Karpas-422 (cell line): ENCODE results near the gene KIF2C. TPM values are rescaled to one million over a fixed set of nuclear protein-coding genes. Genes with fewer than 3 reads are reported as not detected.

Experiments
- DNase-seq: peaks from one replicate; pipeline ENCODE4 v3.0.0-alpha.2; 2015
- H2AFZ ChIP-seq: fragments of 200-600 bp; sonication (generic); 2 replicates; pipeline ENCODE4 v1.6.1; 2014; ENCODE audit warnings: antibody characterized with exemption, low read length, mixed read lengths
- H3K27ac ChIP-seq: fragments of 200-600 bp; sonication (generic); 2 replicates; pipeline ENCODE4 v1.5.1; 2014; ENCODE audit warnings: mild to moderate bottlenecking, low read length, moderate library complexity
- H3K27me3 ChIP-seq: fragments of 200-600 bp; sonication (generic); 2 replicates; pipeline ENCODE4 v1.6.1; 2014; ENCODE audit warnings: low read length, mixed read lengths
- H3K36me3 ChIP-seq: fragments of 200-600 bp; sonication (generic); 2 replicates; pipeline ENCODE4 v1.6.1; 2014; ENCODE audit warnings: low read length, mixed read lengths; ENCODE audit not compliant: insufficient read depth
- H3K4me1 ChIP-seq: fragments of 200-600 bp; sonication (generic); 2 replicates; pipeline ENCODE4 v1.6.1; 2014; ENCODE audit warnings: mild to moderate bottlenecking, low read length, mixed read lengths
- H3K4me2 ChIP-seq: fragments of 200-600 bp; sonication (generic); 2 replicates; pipeline ENCODE4 v1.6.1; 2014; ENCODE audit warnings: low read length, low read depth, mild to moderate bottlenecking; ENCODE audit not compliant: poor library complexity, severe bottlenecking
- H3K4me3 ChIP-seq: fragments of 200-600 bp; sonication (generic); 2 replicates; pipeline ENCODE4 v1.5.1; 2014; ENCODE audit warnings: mild to moderate bottlenecking, antibody characterized with exemption, low read length, mixed read lengths
- H3K79me2 ChIP-seq: fragments of 200-600 bp; sonication (generic); 2 replicates; pipeline ENCODE4 v1.6.1; 2014; ENCODE audit warnings: mild to moderate bottlenecking, low read length, mixed read lengths
- H3K9ac ChIP-seq: fragments of 200-600 bp; sonication (generic); 2 replicates; pipeline ENCODE4 v1.6.0; 2014; ENCODE audit warnings: low read length
- H3K9me2 ChIP-seq: fragments of 200-600 bp; sonication (generic), shearing (Covaris generic); replicated peaks from 2 replicates; pipeline ENCODE4 v1.6.0; 2014; ENCODE audit warnings: mild to moderate bottlenecking, low read length, moderate library complexity; ENCODE audit not compliant: insufficient read depth
- H3K9me3 ChIP-seq: fragments of 300-700, 200-600 bp; sonication (generic); 2 replicates; pipeline ENCODE4 v1.6.1; 2014; ENCODE audit warnings: low read length, mixed read lengths
- H4K20me1 ChIP-seq: fragments of 200-600 bp; sonication (generic); 2 replicates; pipeline ENCODE4 v1.6.1; 2014; ENCODE audit warnings: mild to moderate bottlenecking, antibody characterized with exemption, low read length, low read depth; ENCODE audit not compliant: insufficient read depth
- total RNA-seq: library from RNA; depleted of rRNA; stranded (reverse); fragments of >200 nt; shearing (Covaris generic); gene quantifications from 2 replicates; pipeline ENCODE4 v1.2.3, GENCODE V29; 2014; ENCODE audit warnings: low replicate concordance

Gene KIF2C
- total RNA-seq, 1 experiment from 2014 or later, result 26.7 TPM

DNA sequence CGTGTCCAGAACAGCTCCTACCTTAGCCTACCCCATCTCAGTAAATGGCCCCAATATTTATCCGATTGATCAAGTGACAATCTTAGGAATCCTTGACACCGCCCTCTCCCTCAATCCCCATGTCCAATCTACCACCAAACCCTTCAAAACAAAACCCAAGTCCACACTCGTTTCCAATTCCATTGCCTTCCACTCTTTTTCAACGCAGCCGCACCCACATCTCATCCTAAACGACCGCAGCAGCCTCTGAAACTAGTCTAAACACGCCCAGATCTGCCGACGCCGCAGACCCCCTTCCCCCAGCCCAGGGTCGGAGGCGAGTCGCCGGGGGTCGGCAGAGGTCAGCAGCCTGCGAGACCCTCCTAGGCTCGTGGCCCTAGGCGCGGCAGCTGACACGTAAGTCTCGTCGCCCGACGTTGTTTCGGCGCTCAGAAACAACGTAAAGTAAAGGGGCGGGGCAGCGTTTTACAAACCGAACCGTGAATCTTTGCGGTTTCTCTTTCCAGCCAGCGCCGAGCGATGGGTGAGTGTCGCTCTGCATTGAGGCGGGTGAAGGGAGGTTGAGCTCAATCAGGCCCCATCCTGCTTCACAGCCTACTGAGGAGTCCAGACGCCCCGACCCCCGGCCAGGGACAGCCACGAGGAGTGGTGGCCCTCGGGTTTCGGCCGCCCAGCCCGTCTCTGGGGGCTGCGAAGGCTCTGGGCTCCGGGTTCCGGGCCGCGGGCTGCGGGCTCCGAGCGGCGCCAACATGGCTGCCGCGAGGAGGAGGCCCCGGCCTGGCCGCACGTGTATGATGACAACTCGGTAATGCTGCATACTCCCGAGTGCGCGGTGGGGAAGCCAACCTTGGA, 35.7 kb downstream of the KIF2C start, which contains the start of gene RPS8:
Gene RPS8, plus strand, starts transcription at position 463 of the 852 bp plus-strand sequence. Its CDS starts 57 bp downstream, at position 520.
- Histone ChIP-seq H3K4me3 (peak within 1 kb of the TSS; percentile 96), H3K4me2 (peak within 1 kb of the TSS; percentile 92), H3K9ac (peak within 1 kb of the TSS; percentile 95), H3K36me3 (peaks cover 28% of the 10 kb centered on the region), H4K20me1 (peaks cover 29% of the 10 kb centered on the region; the same call in 1 of the 2 replicates), H3K79me2 (peaks cover 35% of the 10 kb centered on the region), H3K27ac (peak within 1 kb of the TSS; percentile 93), H3K9me3 (no peaks in the 10 kb centered on the region), H3K4me1 (peaks cover 24% of the 10 kb centered on the region), H3K27me3 (no peaks in the 10 kb centered on the region), H2AFZ (no peak within 1 kb of the TSS), H3K9me2 (no peaks in the 10 kb centered on the region)
- DNase-seq, result peak; percentile 97

GRCh38 chr1:44775930-44776729, 36.5 kb downstream of the KIF2C start:
- Histone ChIP-seq H3K4me3 (peak overlapping the region; percentile 96), H3K27me3 (no peaks in the 10 kb centered on the region), H2AFZ (no peak overlapping the region), H4K20me1 (peaks cover 29% of the 10 kb centered on the region; the same call in 1 of the 2 replicates), H3K9me2 (no peaks in the 10 kb centered on the region), H3K9ac (peak overlapping the region; percentile 95), H3K36me3 (peaks cover 28% of the 10 kb centered on the region), H3K27ac (peak overlapping the region; percentile 93), H3K4me1 (peaks cover 24% of the 10 kb centered on the region), H3K9me3 (no peaks in the 10 kb centered on the region), H3K4me2 (peak overlapping the region; percentile 92), H3K79me2 (peaks cover 35% of the 10 kb centered on the region)
- DNase-seq, result peak; percentile 76

DNA sequence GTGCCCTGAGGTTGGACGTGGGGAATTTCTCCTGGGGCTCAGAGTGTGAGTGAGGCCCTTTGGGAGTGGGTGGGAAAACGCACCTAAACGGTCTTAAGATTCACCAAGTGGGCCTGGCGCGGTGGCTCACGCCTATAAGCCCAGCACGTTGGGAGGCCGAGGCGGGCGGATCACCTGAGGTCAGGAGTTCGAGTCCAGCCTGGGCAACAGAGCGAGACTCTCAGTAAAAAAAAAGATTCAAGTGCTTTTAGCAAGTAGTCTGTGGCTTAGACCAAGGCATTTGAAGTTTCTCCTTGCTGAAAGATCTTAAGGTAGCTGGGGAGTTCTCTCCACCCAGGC, 37.1 kb downstream of the KIF2C start:
- no peak for DNase-seq
- Histone ChIP-seq H3K27ac (peak overlapping the region; percentile 93), H2AFZ (no peak overlapping the region), H3K9me3 (no peaks in the 10 kb centered on the region), H3K27me3 (no peaks in the 10 kb centered on the region), H3K4me3 (peak overlapping the region; percentile 96), H3K4me2 (peak overlapping the region; percentile 92), H3K79me2 (peaks cover 35% of the 10 kb centered on the region), H3K4me1 (peaks cover 24% of the 10 kb centered on the region), H3K9ac (peak overlapping the region; percentile 95), H4K20me1 (peaks cover 29% of the 10 kb centered on the region; the same call in 1 of the 2 replicates), H3K9me2 (no peaks in the 10 kb centered on the region), H3K36me3 (peaks cover 28% of the 10 kb centered on the region)

- Histone ChIP-seq H3K36me3 (peaks cover 28% of the 10 kb centered on the region), H3K4me2 (peak overlapping the region; percentile 92), H3K9me2 (no peaks in the 10 kb centered on the region), H3K9ac (peak overlapping the region; percentile 95; the same call in 1 of the 2 replicates), H2AFZ (no peak overlapping the region), H3K9me3 (no peaks in the 10 kb centered on the region), H3K4me1 (peaks cover 24% of the 10 kb centered on the region), H3K79me2 (peaks cover 35% of the 10 kb centered on the region), H4K20me1 (peaks cover 29% of the 10 kb centered on the region; the same call in 1 of the 2 replicates), H3K4me3 (peak overlapping the region; percentile 96; the same call in 1 of the 2 replicates), H3K27me3 (no peaks in the 10 kb centered on the region), H3K27ac (no peak overlapping the region; the same call in 1 of the 2 replicates)
- DNase-seq, result no peak
Observed at GRCh38 chr1:44777547-44777946, 37.9 kb downstream of the KIF2C start.

GRCh38 chr1:44777969-44778635, 38.5 kb downstream of the KIF2C start:
- Histone ChIP-seq H3K9me2 (no peaks in the 10 kb centered on the region), H3K4me2 (peak overlapping the region; percentile 92), H3K79me2 (peaks cover 35% of the 10 kb centered on the region), H3K9ac (no peak overlapping the region), H3K27me3 (no peaks in the 10 kb centered on the region), H3K4me1 (peaks cover 27% of the 10 kb centered on the region), H4K20me1 (peaks cover 29% of the 10 kb centered on the region; the same call in 1 of the 2 replicates), H3K9me3 (no peaks in the 10 kb centered on the region), H2AFZ (no peak overlapping the region), H3K4me3 (no peak overlapping the region), H3K36me3 (peaks cover 28% of the 10 kb centered on the region), H3K27ac (no peak overlapping the region)
- DNase-seq, result no peak

GRCh38 chr1:44778705-44779576, 39.3 kb downstream of the KIF2C start:
- Histone ChIP-seq H4K20me1 (peaks cover 29% of the 10 kb centered on the region; the same call in 1 of the 2 replicates), H3K4me2 (no peak overlapping the region), H2AFZ (no peak overlapping the region), H3K4me3 (no peak overlapping the region), H3K4me1 (peaks cover 34% of the 10 kb centered on the region), H3K9ac (no peak overlapping the region), H3K27me3 (no peaks in the 10 kb centered on the region), H3K36me3 (peaks cover 28% of the 10 kb centered on the region), H3K9me2 (no peaks in the 10 kb centered on the region), H3K79me2 (peaks cover 35% of the 10 kb centered on the region), H3K27ac (no peak overlapping the region), H3K9me3 (no peaks in the 10 kb centered on the region)
- no peak for DNase-seq

DNA sequence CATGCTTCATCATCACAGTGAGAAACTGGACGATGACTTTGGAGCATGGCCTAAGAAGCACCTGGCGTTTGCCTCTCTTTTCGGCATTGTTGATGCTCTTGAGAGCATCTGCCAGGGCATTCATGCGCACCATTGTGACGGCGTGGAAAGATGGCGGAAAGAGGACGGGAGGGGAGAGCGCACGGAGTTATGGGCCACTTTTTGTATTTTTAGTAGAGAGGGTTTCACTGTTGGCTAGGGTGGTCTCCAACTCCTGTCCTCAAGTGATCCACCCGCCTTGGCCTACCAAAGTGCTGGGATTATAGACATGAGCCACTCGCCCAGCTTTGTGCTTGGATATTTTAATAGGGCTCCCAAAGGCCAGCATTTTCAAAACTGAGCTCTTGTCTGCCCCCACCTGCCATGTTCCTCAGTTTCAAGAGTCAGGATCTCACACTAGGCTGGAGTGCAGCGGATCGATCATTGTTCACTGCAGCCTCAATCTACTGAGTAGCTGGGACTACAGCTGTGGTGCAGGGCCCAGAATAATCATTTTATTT, 41.0 kb downstream of the KIF2C start:
- Histone ChIP-seq H3K4me2 (no peak overlapping the region), H4K20me1 (peaks cover 27% of the 10 kb centered on the region; the same call in 1 of the 2 replicates), H3K27me3 (no peaks in the 10 kb centered on the region), H3K4me1 (peaks cover 42% of the 10 kb centered on the region), H3K79me2 (peaks cover 24% of the 10 kb centered on the region), H3K27ac (no peak overlapping the region), H2AFZ (no peak overlapping the region), H3K9me3 (no peaks in the 10 kb centered on the region), H3K4me3 (no peak overlapping the region), H3K36me3 (peaks cover 28% of the 10 kb centered on the region), H3K9me2 (no peaks in the 10 kb centered on the region), H3K9ac (no peak overlapping the region)
- peak; percentile 69 for DNase-seq
